Inferior parietal cortex (tissue), 1 donor: ENCODE results near the gene CHCHD3.
"Not testable (repeated sequence)": the region's sequence is repeated elsewhere in the genome, so short reads cannot be mapped to it uniquely, and the experiment has no call there.

Experiments used
- DNase-seq: peaks from one replicate; pipeline ENCODE4 v3.0.0-alpha.2; 2016; ENCODE audit errors: extremely low spot score

Gene CHCHD3

GRCh38 chr7:133003052-133003910 lies 78.6 kb downstream of the CHCHD3 start:
- no peak for DNase-seq

DNA sequence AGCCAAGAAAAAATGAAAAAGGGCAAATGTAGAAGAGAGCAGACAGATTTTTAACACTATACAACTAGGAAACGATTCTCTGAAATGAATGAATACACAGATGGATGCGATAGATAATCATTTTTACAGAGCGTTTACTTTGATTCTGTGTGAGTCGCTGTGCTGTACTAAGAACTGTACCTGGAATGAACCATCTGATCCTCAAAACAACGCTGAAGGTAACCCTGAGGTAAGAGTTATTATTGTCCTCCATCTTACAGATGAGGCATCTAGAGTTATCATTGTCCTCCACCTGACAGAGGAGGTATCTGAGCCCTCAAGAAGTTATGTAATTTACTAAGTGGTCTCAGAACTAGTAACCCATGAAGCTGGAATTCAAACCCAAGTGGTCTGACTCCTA lies 80.2 kb downstream of the CHCHD3 start:
- no peak for DNase-seq

DNA sequence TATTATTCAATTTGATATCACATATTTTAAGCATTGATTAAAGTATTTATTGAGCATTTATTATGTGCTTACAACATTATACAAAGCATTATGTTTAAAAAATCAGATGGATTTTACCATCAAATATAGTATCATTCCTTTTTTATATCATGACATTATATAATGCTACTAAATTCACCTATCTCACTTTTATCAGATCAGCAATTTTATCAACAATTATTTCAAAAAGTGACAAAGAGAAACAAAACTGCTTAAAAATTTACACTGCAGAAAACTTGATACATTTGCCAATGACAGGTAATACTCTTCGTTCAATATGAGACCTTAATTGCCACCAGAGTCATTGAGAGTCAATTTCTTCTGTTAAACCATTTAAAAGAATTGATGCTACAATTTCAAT lies 82.0 kb downstream of the CHCHD3 start:
- DNase-seq: no peak

DNA sequence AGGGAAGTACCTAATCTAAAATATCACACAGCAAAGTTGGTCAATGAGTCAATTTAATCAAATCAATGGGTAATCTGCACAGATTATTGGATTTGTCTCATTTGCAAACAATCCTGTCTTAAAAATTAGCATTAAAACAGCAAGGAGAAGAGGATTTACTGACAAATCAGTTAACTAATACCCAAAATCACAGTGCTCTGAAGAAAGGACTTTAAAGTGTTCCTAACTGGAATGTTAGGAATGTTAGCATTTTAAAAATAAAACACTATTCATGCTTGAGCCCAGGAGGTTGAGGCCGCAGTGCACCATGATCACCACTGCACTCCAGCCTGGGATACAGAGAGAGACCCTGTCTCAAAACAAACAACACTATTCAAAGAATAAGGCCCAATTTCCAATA lies 83.1 kb downstream of the CHCHD3 start:
- DNase-seq: no peak

DNA sequence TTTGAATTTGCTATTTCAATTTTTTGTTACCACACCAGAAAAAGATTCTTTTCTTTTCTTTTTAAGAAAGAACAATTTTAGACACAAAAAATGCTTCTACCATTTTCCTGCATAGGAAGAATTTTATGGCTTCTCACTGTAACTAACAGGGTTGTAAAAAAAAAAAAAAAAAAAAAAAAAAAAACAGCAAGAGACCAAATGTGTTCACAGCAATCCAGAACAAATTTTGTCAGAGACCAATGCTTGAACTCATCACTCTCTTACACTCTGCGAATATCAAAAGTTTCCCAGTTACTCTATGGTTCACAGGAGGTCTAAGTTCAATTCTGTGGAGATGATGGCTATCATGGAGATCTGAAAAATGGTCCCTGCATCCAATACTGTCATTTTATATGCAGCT lies 84.4 kb downstream of the CHCHD3 start:
- no peak for DNase-seq

- DNase-seq: no peak
Observed at GRCh38 chr7:132996581-132997242, 85.2 kb downstream of the CHCHD3 start.

DNA sequence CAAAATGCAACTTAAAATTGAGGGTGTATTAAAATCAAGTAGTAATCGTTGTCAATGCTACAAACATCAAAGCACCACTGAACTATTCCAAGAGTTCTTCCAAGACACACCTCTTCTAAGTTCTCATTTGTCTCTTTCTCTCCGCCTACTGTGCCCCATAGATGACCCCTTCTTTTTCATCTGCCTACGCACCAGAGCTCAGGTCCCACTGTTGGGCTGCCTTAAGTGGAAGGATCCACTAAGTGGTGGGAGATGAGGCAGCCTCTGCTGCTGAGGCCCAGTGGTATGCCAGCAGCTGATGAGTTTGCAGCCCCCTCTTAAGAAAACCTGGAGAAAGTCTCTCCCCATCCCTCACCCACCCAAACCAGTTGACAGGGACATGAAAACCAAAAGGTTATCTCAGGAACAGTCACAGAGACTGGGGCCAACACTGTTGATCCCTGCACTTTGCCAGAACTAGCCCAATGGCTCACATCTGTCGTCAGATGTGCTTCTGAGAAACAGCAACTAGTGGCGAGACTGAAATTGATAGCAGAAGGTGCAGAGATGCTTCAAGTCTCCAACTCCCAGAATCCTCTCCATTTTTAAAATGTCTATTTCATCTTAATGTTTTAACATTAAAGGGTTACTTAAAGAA lies 88.4 kb downstream of the CHCHD3 start:
- no peak for DNase-seq

- DNase-seq: no peak
Observed at GRCh38 chr7:132991615-132992587, 90.0 kb downstream of the CHCHD3 start.

GRCh38 chr7:132988117-132988516 lies 93.8 kb downstream of the CHCHD3 start:
- DNase-seq: no peak

- DNase-seq: no peak
Observed at GRCh38 chr7:132980402-132980801, 101.5 kb downstream of the CHCHD3 start.

- no peak for DNase-seq
Observed at GRCh38 chr7:132979524-132979923, 102.4 kb downstream of the CHCHD3 start.

DNA sequence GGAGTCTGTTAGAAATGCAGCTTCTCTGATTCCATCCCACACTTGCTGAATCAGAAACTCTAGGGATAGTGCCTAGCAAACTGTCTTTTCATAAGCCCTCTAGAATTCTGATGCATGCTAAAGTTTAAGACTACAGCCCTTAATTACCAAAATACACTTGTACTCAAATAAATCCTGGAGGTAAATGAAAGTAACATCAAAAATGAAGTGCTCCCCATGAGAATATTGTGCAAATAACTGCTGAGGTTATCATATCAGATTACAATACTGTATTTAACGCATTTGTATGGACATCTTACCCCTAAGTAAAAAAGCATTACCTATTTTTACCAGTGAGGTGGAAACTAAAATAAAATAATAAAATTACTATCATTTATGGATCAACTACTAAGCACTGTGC lies 104.7 kb downstream of the CHCHD3 start:
- no peak for DNase-seq

GRCh38 chr7:132972745-132973144 lies 109.1 kb downstream of the CHCHD3 start:
- DNase-seq: no peak

GRCh38 chr7:132970257-132970656 lies 111.6 kb downstream of the CHCHD3 start:
- DNase-seq: no peak

- no peak for DNase-seq
Observed at GRCh38 chr7:132969520-132969919, 112.4 kb downstream of the CHCHD3 start.

DNA sequence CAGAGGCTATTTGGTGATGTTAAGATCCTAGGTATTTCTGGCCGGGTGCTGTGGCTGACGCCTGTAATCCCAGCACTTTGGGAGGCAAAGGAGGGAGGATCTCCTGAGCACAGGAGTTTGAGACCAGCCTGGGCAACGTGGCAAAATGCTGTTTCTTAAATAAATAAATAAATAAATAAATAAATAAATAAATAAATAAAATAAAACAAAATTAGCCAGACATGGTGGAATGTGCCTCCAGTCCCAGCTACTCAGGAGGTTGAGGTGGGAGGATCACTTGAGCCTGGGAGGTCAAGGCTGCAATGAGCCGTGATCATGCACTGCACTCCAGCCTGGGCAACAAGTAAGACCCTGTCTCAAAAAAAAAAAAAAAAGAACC lies 114.4 kb downstream of the CHCHD3 start:
- DNase-seq: not testable (repeated sequence)

DNA sequence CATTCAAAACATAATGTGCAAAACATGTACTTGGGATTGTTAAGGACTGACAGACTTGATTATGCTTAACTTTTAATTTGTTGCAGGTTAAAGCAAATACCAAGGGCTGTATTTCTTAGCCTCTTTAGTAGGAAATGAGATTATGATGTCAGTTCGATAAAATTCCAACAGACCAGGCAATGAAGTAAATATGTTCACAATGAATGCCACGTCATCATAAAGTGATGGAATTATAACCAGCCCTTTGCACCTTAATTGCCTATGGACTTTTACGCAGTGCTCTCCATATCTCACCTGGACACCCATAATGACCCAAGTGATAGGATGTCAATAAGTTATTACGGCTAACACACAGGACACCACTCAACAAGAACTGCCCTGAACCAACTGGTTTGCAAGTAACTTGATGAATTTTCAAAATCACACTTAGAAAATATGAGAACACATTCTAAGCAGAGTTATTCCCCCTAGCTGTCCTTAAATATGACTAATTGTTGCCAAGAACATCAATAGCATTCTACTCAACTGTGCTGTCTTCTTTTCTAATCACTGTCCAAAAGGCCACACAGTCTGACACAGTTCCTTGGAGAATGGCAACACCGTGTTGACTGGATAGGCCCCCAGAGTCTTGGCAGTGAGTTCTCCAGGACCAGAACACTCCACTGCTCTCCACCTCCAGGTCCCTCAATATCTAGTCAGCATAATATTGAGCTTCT lies 115.0 kb downstream of the CHCHD3 start:
- no peak for DNase-seq

- no peak for DNase-seq
Observed at GRCh38 chr7:132965951-132966350, 115.9 kb downstream of the CHCHD3 start.

DNA sequence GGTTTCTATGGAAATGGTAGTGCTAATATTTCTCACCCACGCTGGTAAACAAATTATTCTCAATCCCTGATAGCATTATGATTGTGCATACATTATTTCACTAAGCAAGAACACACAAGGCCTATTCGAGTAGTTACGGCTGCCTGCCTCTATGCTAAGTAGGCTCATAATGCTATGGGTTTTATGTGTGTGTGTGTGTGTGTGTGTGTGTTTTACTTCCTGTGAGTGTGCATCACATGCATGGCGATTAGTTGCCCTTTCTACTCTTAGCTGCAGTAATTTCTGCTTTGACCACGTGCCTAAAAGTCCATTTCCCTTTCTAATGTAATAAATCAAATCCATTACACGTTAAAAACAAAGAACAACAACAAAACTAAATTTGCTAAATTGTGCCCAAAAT lies 117.0 kb downstream of the CHCHD3 start:
- no peak for DNase-seq

DNA sequence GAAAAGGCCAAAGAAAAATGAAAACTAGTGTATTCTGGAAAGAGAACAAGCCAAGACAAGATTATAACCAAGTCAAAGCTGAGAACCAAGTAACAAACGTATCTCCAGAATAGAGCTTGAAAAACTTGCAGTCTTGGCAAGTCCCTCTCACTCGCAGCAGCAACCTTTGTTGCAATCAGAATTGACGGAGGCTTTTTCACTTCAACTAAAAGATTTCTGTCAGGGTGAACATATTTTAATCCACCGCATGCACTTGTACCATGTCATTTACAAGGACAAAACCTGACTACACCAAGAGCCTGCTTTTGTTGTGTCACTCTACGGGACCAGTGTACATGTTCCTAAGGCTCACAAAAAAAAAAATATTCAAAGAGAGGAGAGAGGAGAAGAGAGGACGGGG lies 122.0 kb downstream of the CHCHD3 start:
- DNase-seq: no peak

DNA sequence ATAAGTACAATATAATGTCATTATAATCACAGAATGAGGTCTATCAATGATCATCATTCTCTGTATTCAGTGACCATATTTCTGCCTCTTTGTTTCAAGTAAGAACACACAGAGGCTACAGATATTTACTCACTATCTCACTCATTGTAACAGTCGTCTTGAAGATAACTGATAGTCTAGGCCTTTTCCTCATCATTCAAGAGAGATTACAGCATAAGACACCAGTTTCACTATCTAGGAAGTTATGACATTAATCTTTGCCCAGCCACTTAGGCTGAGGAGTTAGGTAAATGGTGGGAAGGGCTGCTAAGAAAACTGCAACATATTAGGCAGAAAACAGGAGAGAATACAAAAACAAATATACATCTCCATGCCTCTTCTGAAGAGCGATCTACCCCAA lies 125.3 kb downstream of the CHCHD3 start:
- DNase-seq: no peak
